D721Med (cell line): ENCODE data around the gene TLNRD1.

Source experiments
- DNase-seq: peaks from one replicate; pipeline ENCODE4 v3.0.0; 2011; ENCODE audit warnings: low spot score; ENCODE audit not compliant: insufficient read length
- FAIRE-seq: peaks from 2 replicates; lab custom pipeline; 2011; peaks lifted over from hg19 to GRCh38; lab: Jason Lieb, UNC
- CTCF ChIP-seq: IDR thresholded peaks from 2 replicates; pipeline ENCODE4 v1.5.1; 2012; ENCODE audit warnings: mild to moderate bottlenecking, control low read depth; ENCODE audit not compliant: insufficient read depth; ENCODE audit errors: missing control alignments

The TLNRD1 gene

GRCh38 chr15:80979538-80980200, 21.1 kb upstream of the TLNRD1 start:
- no peak for DNase-seq
- no peak for FAIRE-seq
- no peak for TF ChIP-seq CTCF

GRCh38 chr15:80982205-80982604, 18.5 kb upstream of the TLNRD1 start:
- TF ChIP-seq CTCF = no peak
- FAIRE-seq (no peak), DNase-seq (no peak)

- DNase-seq = no peak
- FAIRE-seq = no peak
- no peak for TF ChIP-seq CTCF
These were observed 17.9 kb upstream of the TLNRD1 start for GRCh38 chr15:80982839-80983238.

- DNase-seq (no peak), FAIRE-seq (no peak)
These were observed 15.9 kb upstream of the TLNRD1 start for GRCh38 chr15:80984856-80985255.

GRCh38 chr15:80985981-80986380, 14.7 kb upstream of the TLNRD1 start:
- DNase-seq (no peak), FAIRE-seq (no peak)
- no peak for TF ChIP-seq CTCF

More at GRCh38 chr15:80984856-80985255, 15.9 kb upstream of the TLNRD1 start:
- no peak for TF ChIP-seq CTCF

GRCh38 chr15:80986487-80986886, 14.2 kb upstream of the TLNRD1 start:
- DNase-seq (no peak), FAIRE-seq (no peak)
- no peak for TF ChIP-seq CTCF

GRCh38 chr15:80988148-80988796, 12.5 kb upstream of the TLNRD1 start:
- FAIRE-seq (no peak), DNase-seq (no peak)
- no peak for TF ChIP-seq CTCF
